Amniotic stem cell (primary cell): ENCODE data around the gene FFAR2.

Experiments
- DNase-seq: peaks from one replicate; lab custom pipeline; 2025; lab: John Stamatoyannopoulos, UW

FFAR2 gene

GRCh38 chr19:35425682-35426081, 22.4 kb upstream of the FFAR2 start:
- no peak for DNase-seq

GRCh38 chr19:35427187-35427586, 20.9 kb upstream of the FFAR2 start:
- no peak for DNase-seq

GRCh38 chr19:35429698-35430408, 18.2 kb upstream of the FFAR2 start:
- no peak for DNase-seq

- DNase-seq = no peak
These were observed 17.5 kb upstream of the FFAR2 start for GRCh38 chr19:35430409-35431144.

- no peak for DNase-seq
These were observed 16.8 kb upstream of the FFAR2 start for GRCh38 chr19:35431145-35431807.

- DNase-seq = no peak
These were observed 15.1 kb upstream of the FFAR2 start for GRCh38 chr19:35432911-35433310.

GRCh38 chr19:35433448-35433847, 14.6 kb upstream of the FFAR2 start:
- no peak for DNase-seq

- no peak for DNase-seq
These were observed 12.2 kb upstream of the FFAR2 start for GRCh38 chr19:35435896-35436295.

GRCh38 chr19:35436477-35437405, 11.3 kb upstream of the FFAR2 start:
- no peak for DNase-seq

- DNase-seq = no peak
These were observed 10.6 kb upstream of the FFAR2 start for GRCh38 chr19:35437406-35437951.

- DNase-seq = no peak
These were observed 10.0 kb upstream of the FFAR2 start for GRCh38 chr19:35438096-35438495.

GRCh38 chr19:35438527-35438926, 9.5 kb upstream of the FFAR2 start:
- DNase-seq = no peak

- no peak for DNase-seq
These were observed 8.1 kb upstream of the FFAR2 start for GRCh38 chr19:35439921-35440320.

GRCh38 chr19:35442091-35442490, 6.0 kb upstream of the FFAR2 start:
- DNase-seq = no peak

- DNase-seq = no peak
These were observed 3.3 kb upstream of the FFAR2 start for GRCh38 chr19:35444735-35445134.

- no peak for DNase-seq
These were observed 2.0 kb upstream of the FFAR2 start for GRCh38 chr19:35445826-35446593.

- no peak for DNase-seq
These were observed 1.4 kb downstream of the FFAR2 start for GRCh38 chr19:35449359-35450043.

- no peak for DNase-seq
These were observed 3.5 kb downstream of the FFAR2 start for GRCh38 chr19:35451338-35452096.

GRCh38 chr19:35454663-35455062, 6.6 kb downstream of the FFAR2 start:
- DNase-seq = no peak
